ENCODE results near the gene EPHA5. TPM values are rescaled to one million over a fixed set of nuclear protein-coding genes. Genes with fewer than 3 reads are reported as not detected.

Gene EPHA5
- total RNA-seq, 1 experiment from 2014 or later = 2.0 TPM

GRCh38 chr4:65651031-65651430, 19.3 kb downstream of the EPHA5 start:
- CTCF ChIA-PET = interaction anchor here (0.6 kb wide), 3 partner anchors 21 to 218 kb away, joined by 3 read pairs; no protein-coding TSS in a partner anchor
- Histone ChIP-seq H3K27me3 (ENCODE audit: low read length) (no peaks in the 10 kb centered on the region), H3K79me2 (ENCODE audit: low read length) (no peaks in the 10 kb centered on the region), H3K9me3 (ENCODE audit: low read length) (no peaks in the 10 kb centered on the region), H3K9me2 (replicated peaks; ENCODE audit: low read length) (no peaks in the 10 kb centered on the region), H3K4me3 (ENCODE audit: low read length) (no peak overlapping the region), H3K27ac (ENCODE audit: low read length) (no peak overlapping the region), H3K36me3 (ENCODE audit: low read depth, low read length) (no peaks in the 10 kb centered on the region), H3K4me2 (ENCODE audit: low read length) (peak overlapping the region; percentile 19; the same call in 1 of the 2 replicates), H3K4me1 (ENCODE audit: insufficient read depth, low read length) (peaks cover 30% of the 10 kb centered on the region), H4K20me1 (ENCODE audit: low read length) (no peaks in the 10 kb centered on the region), H3K9ac (ENCODE audit: low read length) (no peak overlapping the region), H2AFZ (ENCODE audit: low read length) (no peak overlapping the region), H3F3A (ENCODE audit: low read length, unreplicated experiment) (no peaks in the 10 kb centered on the region)
- intact Hi-C loops (cut with micrococcal nuclease) = no loop called here
- no peak for ATAC-seq
- POLR2A ChIA-PET (ENCODE audit: unreplicated experiment) = no interaction called here
- DNase-seq = no peak
- no TSS peak for BruUV-seq (replicated peaks)
- TF ChIP-seq EZH2phosphoT487 (IDR thresholded peaks at IDR 0.05; ENCODE audit: borderline replicate concordance, low read length) (no peak), CTCF (conservative IDR thresholded peaks at IDR 0.05; ENCODE audit: low read depth, low read length) (no peak), EZH2 (IDR thresholded peaks at IDR 0.05; ENCODE audit: low read length, unreplicated experiment) (no peak)

GRCh38 chr4:65646136-65646535, 24.2 kb downstream of the EPHA5 start:
- Histone ChIP-seq H2AFZ (ENCODE audit: low read length) (0 out of 2 replicates have a peak overlapping the region, but pooled peaks have one; percentile 12), H3K9me3 (ENCODE audit: low read length) (no peaks in the 10 kb centered on the region), H3K4me3 (ENCODE audit: low read length) (no peak overlapping the region), H3K9me2 (replicated peaks; ENCODE audit: low read length) (no peaks in the 10 kb centered on the region), H3F3A (ENCODE audit: low read length, unreplicated experiment) (no peaks in the 10 kb centered on the region), H3K27ac (ENCODE audit: low read length) (no peak overlapping the region), H4K20me1 (ENCODE audit: low read length) (no peaks in the 10 kb centered on the region), H3K79me2 (ENCODE audit: low read length) (no peaks in the 10 kb centered on the region), H3K9ac (ENCODE audit: low read length) (no peak overlapping the region), H3K4me2 (ENCODE audit: low read length) (no peak overlapping the region), H3K36me3 (ENCODE audit: low read depth, low read length) (no peaks in the 10 kb centered on the region), H3K4me1 (ENCODE audit: insufficient read depth, low read length) (peaks cover 19% of the 10 kb centered on the region), H3K27me3 (ENCODE audit: low read length) (no peaks in the 10 kb centered on the region)
- CTCF ChIA-PET = no interaction called here
- no peak for ATAC-seq
- no TSS peak for BruUV-seq (replicated peaks)
- DNase-seq = peak; percentile 30
- POLR2A ChIA-PET (ENCODE audit: unreplicated experiment) = no interaction called here
- TF ChIP-seq EZH2phosphoT487 (IDR thresholded peaks at IDR 0.05; ENCODE audit: borderline replicate concordance, low read length) (no peak), CTCF (conservative IDR thresholded peaks at IDR 0.05; ENCODE audit: low read depth, low read length) (no peak), EZH2 (IDR thresholded peaks at IDR 0.05; ENCODE audit: low read length, unreplicated experiment) (no peak)
- intact Hi-C loops (cut with micrococcal nuclease) = no loop called here

- Histone ChIP-seq H3K4me3 (ENCODE audit: low read length) (no peak overlapping the region), H4K20me1 (ENCODE audit: low read length) (no peaks in the 10 kb centered on the region), H3K36me3 (ENCODE audit: low read depth, low read length) (no peaks in the 10 kb centered on the region), H3F3A (ENCODE audit: low read length, unreplicated experiment) (no peaks in the 10 kb centered on the region), H3K9me3 (ENCODE audit: low read length) (no peaks in the 10 kb centered on the region), H3K79me2 (ENCODE audit: low read length) (no peaks in the 10 kb centered on the region), H2AFZ (ENCODE audit: low read length) (no peak overlapping the region), H3K4me2 (ENCODE audit: low read length) (no peak overlapping the region), H3K4me1 (ENCODE audit: insufficient read depth, low read length) (peaks cover 10% of the 10 kb centered on the region), H3K27me3 (ENCODE audit: low read length) (no peaks in the 10 kb centered on the region), H3K9me2 (replicated peaks; ENCODE audit: low read length) (no peaks in the 10 kb centered on the region), H3K9ac (ENCODE audit: low read length) (no peak overlapping the region), H3K27ac (ENCODE audit: low read length) (no peak overlapping the region)
- intact Hi-C loops (cut with micrococcal nuclease) = no loop called here
- BruUV-seq (replicated peaks) = no TSS peak
- DNase-seq (no peak), ATAC-seq (no peak)
- CTCF ChIA-PET = no interaction called here
- TF ChIP-seq EZH2phosphoT487 (IDR thresholded peaks at IDR 0.05; ENCODE audit: borderline replicate concordance, low read length) (no peak), CTCF (conservative IDR thresholded peaks at IDR 0.05; ENCODE audit: low read depth, low read length) (no peak), EZH2 (IDR thresholded peaks at IDR 0.05; ENCODE audit: low read length, unreplicated experiment) (no peak)
- POLR2A ChIA-PET (ENCODE audit: unreplicated experiment) = no interaction called here
These were observed 25.1 kb downstream of the EPHA5 start for GRCh38 chr4:65645185-65645584.

Data from PC-3 (cell line).